NCI-H2196 (cell line): ENCODE data around the gene RLN3.
"Not testable (repeated sequence)": the region's sequence is repeated elsewhere in the genome, so short reads cannot be mapped to it uniquely, and the experiment has no call there.

Experiments used
- DNase-seq: peaks from one replicate; lab custom pipeline; 2025; ENCODE audit not compliant: unreplicated experiment; lab: John Stamatoyannopoulos, UW

The RLN3 gene

GRCh38 chr19:13995017-13995728, 32.8 kb upstream of the RLN3 start:
- DNase-seq, result no peak

DNA sequence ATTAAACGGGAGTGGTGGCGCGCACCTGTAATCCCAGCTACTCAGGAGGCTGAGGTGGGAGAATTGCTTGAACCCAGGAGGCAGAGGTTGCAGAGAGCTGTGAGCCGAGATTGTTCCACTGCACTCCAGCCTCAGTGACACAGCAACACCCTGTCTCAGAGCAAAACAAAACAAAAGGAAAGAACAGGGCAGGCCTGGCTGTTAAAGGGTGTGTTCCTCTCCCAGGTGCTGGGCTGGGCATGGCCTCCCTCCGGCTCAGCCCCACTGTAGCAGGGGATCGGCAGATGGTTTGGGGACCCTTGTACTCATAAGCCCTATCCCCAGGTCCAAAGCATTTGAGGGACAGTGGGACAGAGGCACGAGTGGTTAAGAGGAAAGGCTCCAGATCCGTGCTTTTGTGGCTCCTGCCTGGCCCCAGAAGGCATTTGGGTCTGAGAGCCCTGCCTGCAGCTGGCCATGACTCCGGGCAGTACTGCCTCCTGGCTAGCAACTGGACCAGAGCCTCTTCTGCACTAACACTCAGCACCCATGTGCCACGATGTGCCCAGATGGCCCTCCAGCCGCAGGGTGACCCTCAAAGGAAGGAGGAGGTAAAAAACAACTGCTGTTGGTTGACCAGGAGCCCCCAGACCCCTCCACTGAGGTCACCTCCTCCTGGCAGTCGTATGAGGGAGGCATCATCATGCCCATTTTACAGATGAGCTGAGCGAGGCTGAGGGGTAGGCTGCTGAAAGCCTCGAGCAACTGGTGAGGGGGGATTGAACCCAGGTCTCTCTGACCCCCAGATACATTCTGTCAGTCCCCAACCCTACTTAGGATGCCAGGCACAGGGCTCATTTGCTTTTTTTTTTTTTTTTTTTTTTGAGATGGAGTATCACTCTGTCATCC, 31.8 kb upstream of the RLN3 start:
- no peak for DNase-seq

DNA sequence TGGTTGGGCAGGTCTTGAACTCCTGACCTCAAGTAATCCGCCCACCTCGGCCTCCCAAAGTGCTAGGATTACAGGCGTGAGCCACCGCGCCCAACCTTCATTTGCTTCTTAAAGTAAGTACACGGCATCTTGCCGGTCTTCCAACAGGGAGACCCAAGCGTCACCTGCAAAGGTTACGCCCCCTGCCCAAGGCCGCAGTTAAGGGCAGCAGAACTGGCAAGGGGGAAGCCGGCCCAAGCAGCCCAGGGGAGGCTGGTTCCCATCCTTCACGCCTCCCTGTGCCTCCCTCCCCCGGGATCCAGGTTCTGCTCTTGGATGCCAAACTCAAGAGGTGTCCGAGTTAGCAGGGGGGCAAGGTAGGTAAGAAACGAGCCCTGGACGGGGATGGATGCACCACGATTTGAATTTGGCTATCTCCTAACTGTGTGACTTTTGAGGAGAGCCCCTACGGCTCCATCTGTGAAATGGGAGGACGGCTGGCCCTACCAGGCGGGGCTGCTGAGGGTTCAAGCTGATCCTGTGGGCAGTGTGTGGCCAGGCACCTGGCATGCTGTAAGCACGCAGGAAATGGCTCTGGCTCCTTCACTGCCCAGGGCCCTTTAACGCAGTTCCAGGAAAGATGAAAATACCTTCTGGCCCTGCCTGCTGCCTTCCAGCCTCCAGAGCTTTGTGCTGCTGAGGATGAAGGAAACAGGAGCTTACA, 30.9 kb upstream of the RLN3 start:
- no peak for DNase-seq

DNA sequence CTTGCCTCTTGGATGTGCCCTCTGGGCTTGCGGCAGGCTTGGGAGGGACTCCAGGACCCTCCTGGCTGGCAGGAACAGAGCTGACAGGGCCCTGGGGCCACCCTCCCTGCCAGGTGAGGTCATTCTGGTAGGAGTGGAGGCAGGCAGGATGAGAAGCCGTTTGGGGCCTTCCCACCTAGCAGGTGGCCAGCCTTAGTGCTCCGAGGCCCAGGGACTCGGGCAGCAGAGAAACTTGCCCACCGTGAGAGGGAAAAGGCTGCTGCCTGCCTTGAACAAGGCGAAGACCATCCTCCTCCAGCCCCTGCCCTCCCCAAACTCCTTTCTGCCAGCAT, 30.4 kb upstream of the RLN3 start:
- DNase-seq, result no peak

- no peak for DNase-seq
Measured at GRCh38 chr19:13998426-13998825, 29.5 kb upstream of the RLN3 start.

DNA sequence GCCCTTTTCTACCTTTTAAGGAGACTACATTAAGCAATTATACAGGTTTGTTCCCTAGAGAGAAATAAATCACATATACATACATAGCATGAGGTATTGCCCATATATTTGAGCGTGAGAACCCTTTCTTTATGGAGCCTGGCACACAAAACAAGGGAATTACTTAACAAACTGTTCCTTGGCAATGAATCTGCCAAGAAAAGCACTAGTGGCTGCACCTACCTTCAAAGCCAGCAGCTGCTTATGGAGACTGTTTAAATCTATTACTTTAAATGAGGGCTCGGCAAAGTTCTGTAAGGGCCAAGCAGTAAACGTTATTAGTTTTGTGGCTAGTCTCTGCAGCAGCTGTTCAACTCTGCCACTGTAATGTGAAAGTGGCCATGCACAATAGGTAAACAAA, 28.9 kb upstream of the RLN3 start:
- no peak for DNase-seq

GRCh38 chr19:14000691-14001375, 27.1 kb upstream of the RLN3 start:
- no peak for DNase-seq

DNA sequence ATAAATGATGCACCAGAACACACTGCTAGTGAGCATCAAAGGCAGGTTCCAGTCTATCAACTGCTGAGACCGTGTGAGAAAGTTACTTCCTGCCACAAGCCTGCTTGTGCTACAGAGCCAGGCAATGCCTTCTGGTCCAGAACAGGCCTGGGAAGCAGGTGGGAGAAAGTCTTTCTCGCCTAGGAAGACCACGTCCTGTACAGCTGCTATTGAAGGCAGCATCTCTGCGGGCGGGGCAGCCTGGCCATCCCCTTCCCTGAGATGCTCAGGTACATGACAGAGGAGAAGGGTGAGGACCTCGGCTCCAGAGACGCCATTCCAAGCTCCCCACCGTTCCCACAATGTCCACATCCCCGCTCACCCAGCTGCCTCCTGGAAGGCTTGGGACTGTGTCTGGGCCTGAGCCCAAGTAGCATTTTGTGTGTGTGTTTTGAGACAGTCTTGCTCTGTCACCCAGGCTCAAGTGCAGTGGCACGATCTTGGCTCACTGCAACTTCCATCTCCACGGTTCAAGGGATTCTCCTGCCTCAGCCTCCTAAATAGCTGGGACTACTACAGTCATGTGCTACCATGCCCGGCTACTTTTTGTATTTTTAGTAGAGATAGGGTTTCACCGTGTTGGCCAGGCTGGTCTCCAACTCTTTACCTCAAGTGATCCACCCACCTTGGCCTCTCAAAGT, 25.2 kb upstream of the RLN3 start:
- no peak for DNase-seq

- no peak for DNase-seq
Measured at GRCh38 chr19:14003251-14004055, 24.5 kb upstream of the RLN3 start.

DNA sequence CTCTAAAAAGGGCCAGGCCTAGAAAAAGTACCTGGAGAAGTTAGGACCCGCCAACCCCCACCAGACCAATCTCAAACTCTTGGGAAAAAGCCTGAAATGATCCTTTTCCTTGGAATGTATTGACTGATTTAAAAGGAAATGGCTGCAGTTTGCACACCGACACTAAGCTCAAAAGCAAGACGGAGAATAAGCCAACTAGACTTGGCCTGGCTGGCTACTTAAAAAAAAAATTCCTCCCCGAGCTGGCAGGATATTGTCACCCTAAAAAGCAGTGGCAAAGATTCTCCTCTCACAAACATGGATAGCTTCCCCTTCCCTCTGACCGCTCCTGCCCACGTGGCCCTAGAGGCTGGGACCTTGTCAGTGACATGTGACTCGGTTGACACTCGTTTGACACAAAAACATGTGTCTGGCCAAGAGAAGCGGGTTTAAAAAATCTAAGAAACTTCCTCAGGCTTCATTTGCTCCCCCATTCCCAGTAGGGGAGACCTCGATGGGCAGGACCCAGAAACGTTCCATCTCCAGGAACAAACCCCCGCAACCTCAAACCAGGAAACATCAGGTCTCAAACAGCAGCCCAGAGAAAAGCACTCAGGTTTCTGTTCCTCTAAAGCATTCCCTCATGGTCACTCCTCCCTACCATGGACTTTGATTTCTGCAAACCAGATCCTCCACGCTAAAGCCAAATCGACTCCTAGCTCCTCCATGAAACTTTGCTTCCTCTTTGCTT, 23.2 kb upstream of the RLN3 start:
- no peak for DNase-seq

DNA sequence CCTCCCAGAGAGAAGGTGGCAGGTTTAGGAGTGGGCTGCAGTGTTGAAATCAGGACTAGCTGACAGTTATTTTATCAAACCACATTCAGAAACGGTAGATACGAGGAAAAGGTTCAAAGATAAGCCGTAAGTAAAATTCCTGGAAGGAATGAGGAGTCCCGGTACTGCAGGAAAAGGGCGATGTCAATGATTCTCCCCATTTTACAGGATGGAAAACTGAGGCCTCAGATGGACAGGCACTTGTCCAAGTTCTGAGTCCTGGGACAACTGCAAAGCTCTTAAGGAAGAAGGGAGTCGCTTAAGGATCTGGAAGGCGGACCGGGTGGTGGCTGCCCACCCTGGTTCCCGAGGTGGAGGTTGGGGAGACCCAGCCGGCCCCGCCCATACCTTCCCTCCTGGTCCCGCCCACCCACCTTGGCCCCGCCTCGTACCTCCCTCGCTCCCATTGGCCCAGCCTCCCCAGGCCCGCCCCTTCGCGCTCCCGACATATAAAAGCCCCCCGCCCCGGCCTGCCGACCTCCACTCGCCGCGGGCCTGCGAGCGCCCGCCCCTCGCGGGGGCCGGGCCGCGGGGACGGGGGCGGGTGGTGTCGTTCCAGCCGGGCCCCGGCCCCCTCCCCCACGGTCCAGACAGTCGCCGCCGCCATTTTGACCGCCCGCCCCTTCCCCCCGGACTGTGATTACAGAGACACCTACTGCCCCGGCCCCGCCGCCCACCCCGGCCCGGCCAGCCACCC, 22.4 kb upstream of the RLN3 start:
- peak; percentile 89 for DNase-seq

DNA sequence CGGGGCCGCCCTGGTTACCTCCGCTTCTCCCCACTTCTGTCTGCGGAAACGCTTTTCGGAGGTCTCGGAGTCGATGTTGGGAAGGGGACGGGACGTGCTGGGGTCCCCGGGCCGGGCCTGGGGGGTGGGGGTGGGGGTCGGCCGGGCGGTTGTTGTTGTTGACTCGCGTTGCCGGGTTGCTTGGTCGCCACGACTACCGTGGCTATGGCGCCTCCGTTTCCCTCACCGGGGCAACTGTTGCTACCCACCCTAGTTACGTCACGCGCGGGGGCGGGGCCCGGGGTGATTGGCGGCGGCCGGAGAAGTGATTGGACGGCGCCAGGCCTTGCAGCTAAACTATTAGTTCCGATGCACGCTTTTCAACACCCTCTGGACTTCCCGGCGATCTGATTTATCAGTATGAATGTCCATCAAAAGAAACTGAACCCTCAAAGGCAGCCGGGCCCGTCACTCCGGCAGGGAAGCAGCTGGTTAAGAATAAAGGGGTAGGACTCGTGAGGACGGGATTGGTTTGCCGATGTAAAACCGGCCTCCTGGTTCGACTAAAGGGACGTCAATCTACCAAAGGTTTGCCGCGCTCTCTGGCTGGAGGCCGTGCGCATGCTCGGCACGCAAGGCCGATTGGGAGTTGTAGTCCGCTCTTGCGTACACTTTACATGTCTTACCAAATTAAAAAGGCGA, 21.7 kb upstream of the RLN3 start, which contains the start of gene RFX1:
RFX1 (minus strand) TSS at position 236 of the 681 bp plus-strand sequence. CDS start 12,477 bp downstream, outside the sequence.
- peak; percentile 98 for DNase-seq

DNA sequence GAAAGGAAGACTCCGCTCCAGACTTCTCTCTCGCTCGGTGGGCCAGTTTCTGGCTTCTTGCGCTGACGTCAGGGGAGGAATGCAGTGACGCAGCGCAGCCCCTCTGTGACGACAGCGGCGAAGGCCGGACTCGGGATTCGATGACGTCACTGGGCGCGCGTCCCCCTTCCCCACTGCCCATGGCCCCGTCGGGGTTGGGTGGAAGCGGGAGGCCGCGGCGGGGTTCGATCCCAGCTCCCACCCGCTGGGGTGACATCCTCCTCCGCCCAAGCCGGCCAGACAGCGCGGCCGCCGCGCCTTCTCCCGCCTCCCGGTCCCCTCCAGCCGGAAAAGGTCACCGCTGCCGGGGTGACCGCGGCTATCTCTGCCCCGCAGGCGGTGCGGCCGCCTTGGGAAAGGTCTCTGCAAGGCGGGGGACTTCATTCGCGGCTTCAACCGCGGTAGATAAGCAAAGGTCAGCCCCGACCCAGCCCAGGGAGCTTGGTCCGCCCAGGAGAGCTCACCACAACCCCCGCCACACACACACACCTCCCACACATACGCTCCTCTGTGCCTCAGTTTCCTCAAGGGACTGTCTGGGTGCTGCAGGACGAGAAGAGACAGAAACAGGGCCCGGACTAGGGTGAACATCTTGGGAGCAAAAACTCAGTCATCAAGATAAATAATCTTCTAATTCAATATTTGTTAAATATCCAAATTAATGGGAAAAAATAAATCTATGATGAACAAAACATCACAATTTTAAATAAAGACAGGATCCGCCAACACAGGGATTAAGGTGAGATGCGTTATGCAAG, 21.0 kb upstream of the RLN3 start:
- peak; percentile 97 for DNase-seq

DNA sequence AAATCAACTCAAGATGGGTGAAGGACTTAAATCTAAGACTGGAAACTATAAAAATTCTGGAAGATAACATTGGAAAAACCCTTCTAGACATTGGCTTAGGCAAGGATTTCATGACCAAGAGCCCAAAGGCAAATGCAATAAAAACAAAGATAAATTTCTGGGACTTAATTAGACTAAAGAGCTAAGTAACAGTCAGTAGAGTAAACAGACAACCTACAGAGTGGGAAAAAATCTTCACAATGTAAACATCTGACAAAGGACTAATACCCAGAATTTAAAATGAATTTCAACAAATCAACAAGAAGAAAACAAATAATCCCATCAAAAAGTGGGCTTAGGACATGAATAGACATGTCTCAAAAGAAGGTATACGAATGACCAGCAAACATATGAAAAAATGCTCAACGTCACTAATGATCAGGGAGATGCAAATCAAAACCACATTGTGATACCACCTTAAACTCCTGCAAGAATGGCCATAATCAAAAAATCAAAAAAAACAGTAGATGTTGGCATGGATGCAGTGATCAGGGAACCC, 15.5 kb upstream of the RLN3 start:
- no peak for DNase-seq

DNA sequence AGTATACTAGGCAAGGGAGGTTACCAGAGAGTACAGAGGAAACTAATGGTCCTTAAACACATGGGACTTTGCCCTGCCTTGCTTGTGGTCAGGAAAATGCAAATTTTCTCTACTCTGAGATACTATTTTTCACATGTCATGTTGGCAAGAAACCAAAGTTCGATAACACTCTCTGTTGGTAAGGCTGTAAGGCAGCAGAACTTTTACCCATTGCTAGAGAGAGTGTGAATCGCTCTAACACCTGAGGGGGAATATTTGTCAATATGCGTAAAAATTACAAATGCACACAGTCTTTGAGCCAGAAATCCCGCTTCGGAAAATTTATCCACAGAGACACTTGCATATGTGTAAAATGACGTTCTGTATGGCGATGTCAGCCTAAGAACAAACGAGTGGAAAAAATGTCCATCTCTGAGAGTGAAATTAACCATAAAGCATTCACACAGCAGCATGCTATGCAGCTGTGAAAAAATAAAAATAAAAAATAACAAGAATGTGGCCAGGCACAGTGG, 12.4 kb upstream of the RLN3 start:
- DNase-seq, result no peak

- DNase-seq, result no peak
Measured at GRCh38 chr19:14019100-14019499, 8.8 kb upstream of the RLN3 start.

- DNase-seq, result not testable (repeated sequence)
Measured at GRCh38 chr19:14019739-14020138, 8.2 kb upstream of the RLN3 start.
